ENCODE results near the gene FAM149B1.

Gene FAM149B1

DNA sequence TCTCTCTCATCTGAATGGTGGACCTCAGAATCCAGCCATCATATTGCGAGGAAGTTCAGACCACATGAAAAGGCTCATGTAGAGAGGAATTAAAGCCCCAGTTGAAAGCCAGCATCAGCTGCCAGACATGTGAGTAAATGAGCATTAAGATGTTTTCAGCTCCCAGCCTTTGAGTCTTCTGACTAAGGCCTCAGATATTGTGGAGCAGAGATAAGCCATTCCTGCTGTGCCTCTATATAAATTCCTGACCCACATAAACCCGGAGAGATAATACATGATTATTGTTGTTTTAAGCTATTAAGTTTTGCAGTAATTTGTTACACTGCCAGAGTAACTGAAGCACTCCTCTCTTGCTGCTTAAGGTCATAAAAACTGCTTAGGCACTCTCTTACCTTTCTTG lies 14.6 kb downstream of the FAM149B1 start:
- no peak for DNase-seq

DNA sequence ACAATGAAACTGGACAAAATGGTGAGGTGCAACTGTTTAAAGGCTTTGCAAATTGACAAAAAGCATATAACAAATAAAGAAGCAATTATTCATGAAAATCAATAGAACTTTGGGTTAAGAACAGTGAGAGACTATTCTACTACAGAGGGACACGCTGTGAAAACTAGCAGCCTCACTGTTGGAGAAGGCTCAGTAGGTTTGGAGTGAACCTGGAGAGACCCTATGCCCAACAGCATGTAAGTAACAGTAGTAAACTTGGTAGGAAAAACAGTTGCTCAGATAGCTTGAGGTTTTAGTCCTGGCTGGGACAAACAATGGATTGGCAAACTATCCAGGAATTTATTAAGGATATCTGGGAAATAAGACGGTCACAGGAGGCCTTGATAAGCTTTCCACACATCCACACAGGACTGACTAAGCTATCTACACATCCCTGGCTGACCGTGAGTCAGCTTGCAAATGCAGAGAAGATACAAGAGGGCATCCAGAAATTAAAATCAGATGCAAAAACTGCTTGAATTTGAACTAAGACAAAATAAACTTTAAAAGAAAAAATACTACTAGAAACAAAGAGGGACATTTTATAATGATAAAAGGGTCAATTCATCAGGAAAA lies 15.9 kb downstream of the FAM149B1 start:
- DNase-seq = no peak

DNA sequence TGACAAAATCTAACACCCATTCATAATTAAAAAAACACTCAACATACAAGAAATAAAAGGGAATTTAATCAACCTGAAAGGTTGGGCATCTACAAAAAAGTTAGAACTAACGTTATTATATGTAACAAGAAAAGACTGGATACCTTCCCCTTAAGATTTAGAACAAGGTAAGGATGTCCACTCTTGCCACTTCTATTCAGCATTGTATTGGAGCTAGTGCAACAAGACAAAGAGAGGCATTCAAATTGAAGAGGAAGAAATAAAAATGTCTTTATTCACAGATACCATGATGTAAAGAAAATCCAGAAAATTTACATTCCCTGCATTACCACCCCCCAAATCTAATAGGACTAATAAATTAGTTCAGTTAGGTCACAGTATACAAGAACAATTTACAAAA lies 18.3 kb downstream of the FAM149B1 start:
- DNase-seq = no peak

DNA sequence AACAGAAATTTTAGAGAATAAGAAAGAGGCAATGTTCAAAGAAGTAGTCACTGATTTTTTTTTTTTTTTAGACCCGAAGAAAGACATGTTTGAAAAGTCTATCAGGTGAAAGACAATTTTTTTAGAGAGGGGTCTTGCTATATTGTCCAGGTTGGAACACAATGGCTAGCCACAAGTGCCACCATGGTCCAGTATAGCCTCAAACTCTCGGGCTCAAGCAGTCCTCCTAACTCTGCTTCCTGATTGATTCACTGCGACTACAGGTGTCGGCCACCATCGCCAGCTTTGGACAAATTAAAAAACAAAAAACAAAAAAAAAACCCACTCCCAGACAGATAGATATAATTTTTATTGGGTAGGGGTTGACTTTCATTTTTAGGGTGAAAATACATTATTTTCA lies 22.3 kb downstream of the FAM149B1 start:
- DNase-seq = no peak

DNA sequence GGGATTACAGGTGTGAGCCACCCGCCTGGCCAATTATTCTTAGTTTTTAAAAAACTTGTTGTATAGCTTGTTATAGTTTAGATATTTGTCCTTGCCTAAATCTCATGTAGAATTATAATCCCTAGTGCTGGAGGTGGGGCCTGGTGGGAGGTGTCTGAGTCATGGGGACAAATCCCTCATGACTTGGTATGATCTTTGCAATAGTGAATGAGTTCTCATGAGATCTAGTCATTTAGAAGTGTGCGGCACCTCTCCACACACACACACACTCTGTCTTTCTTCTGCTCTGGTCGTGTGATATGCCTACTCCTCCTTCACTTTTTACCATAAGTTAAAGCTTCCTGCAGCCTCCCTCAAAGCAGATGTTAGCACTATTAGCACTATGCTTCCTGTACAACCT lies 37.2 kb downstream of the FAM149B1 start:
- DNase-seq = no peak

DNA sequence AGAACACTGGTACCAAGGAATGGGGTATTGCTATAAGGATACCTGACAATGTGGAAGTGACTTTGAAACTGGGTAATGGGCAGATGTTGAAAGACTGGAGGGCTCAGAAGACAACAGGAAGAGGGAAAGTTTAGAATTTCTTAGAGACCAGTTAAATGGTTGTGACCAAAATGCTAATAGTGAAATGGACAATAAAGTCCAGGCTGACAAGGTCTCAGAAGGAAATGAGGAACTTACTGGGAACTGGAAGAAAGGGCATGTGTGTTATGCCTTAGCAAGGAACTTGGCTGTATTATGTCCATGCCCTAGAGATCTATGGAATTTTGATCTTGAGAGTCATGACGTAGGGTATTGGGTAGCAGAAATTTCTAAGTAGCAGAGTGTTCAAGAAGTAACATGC lies 38.0 kb downstream of the FAM149B1 start:
- DNase-seq = no peak

DNA sequence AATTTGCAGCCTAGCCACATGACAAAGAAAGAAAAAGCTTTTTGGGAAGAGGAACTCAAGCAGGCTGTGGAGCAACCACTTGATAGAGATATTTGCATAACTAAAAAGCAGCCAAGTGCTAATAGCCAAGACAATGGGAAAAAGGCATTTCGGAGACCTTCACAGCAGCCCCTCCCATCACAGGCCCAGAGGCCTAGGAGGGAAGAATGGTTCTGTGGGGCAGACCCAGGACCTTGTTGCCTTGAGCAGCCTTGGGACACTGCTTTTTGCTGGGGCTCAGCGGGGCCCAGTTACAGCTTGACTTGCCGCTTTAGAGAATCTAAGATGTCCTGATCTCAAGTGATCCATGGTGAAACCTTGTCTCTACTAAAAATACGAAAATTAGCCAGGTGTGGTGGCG lies 38.5 kb downstream of the FAM149B1 start:
- no peak for DNase-seq

DNA sequence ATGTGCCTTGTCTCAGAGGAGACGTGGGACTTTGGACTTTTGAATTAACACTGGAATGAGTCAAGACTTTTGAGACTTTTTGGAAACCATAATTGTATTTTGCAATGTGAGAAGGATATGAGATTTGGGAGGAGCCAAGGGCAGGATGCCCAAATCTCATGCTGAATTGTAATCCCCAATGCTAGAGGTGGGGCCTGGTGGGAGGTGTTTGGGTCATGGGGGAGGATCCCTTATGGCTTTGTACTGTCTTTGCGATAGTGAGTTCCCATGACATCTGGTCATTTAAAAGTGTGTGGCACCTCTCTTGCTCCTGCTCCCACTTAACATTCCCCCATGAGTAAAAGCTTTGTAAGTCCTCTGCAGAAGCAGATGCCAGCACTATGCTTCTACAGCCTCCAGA lies 40.0 kb downstream of the FAM149B1 start:
- DNase-seq = no peak

DNA sequence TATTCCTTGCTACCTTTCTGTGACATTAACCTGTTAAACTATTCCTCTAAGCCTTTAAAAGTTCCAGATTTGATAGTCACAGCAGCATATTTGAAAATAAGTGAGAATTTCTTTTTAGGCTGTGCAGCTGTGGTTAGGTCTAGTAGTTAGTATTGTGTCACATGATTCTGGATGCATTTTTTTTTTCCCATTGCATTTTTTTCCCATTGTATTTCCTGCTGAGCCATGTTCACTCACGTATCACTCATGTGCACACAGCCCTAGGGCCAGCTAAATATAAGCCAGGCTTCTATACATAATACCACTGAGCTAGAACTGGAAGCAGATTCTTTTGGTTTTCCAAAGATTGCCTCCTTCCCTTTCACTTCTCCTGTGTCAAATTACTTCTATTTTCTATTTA lies 41.8 kb downstream of the FAM149B1 start:
- no peak for DNase-seq

DNA sequence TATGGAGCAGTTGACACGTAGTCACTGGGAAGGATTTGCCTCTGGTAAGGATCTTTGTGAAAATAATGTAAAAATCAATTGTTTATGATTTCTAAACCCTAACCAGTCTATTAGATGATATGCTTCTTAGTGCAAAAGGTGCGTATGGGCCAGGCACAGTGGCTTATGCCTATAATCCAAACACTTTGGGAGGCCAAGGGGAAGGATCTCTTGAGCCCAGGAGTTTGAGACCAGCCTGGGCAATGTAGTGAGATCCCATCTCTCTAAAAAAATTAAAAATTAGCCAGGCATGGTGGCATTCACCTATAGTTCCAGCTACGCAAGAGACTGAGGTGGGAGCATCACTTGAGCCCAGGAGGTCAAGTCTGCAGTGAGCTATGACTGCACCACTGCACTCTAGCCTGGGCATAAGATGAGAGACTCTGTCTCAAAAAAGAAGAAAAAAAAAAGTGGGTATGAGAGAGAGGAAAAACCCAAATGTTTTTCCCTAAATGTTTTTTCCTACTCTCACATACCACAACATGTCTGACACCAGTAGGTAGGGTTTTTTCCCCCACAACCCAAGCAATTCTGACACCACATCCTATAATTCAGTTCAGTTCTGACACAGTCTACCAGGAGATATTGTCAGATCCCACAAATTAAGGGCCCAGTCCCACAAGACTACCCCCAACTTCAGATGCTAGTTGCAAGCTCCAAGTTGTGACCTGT lies 42.6 kb downstream of the FAM149B1 start:
- DNase-seq = no peak

DNA sequence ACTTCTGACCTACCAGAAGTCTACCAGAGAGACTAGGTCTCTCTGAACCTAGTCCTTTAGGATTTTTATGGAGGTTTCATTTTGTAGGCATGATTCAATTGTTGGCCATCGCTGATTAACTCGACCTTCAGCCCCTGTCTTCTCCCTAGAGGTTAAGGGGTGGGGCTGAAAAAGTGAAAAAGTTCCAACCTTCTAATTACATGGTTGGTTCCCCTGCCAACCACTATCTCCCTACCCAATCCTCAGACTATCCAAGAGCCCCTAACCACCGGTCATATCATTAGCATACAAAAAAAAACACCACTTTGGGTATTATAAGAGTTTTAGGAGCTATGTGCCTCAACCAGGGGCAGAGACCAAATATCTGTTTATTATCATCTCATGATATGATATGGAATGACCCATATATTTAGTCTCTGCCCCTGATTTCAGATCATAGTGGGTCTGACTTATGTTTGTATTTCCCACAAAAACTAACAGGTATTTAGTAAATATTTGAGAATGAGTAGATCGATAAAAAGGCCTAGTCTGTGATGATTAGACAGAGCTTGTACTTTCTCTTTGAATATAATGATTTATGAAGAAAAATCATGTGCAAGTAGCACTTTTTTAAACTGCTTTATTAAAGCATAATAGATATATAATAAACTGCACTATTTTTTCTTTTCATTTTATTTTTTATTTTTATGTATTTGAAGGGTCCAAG lies 43.3 kb downstream of the FAM149B1 start:
- no peak for DNase-seq

DNA sequence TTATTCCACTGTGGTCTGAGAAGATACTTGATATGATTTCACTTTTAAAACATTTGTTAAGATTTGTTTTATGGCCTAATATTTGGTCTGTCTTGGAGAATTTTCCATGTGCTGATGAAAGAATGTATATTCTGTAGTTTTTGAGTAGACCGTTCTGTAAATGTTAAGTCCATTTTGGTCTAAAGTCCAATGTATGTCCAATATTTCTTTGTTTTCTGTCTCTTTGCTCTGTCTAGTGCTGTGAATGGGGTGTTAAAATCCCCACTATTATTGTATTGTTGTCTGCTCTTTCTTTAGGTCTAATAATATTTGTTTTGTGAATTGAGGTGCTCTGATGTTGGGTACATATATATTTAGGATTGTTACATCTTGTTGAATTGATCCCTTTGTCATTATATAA lies 47.8 kb downstream of the FAM149B1 start:
- DNase-seq = no peak

DNA sequence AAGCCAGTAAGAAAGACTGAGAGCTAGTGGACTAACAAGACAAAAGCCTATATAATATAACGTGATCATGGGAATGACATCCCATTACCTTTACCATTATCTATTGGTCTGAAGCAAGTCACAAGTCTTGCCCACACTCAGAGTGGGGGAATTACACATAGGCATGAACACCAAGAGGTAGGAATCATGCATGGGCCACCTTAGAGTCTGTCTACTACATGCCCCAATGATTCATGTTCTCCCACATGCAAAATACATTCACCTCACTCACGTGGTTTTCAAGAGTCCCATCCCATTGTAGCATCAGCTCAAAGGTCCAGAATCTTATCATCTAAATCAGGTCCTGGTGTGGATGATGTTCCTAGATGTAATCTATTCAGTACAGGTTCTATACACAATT lies 49.7 kb downstream of the FAM149B1 start:
- DNase-seq = no peak

DNA sequence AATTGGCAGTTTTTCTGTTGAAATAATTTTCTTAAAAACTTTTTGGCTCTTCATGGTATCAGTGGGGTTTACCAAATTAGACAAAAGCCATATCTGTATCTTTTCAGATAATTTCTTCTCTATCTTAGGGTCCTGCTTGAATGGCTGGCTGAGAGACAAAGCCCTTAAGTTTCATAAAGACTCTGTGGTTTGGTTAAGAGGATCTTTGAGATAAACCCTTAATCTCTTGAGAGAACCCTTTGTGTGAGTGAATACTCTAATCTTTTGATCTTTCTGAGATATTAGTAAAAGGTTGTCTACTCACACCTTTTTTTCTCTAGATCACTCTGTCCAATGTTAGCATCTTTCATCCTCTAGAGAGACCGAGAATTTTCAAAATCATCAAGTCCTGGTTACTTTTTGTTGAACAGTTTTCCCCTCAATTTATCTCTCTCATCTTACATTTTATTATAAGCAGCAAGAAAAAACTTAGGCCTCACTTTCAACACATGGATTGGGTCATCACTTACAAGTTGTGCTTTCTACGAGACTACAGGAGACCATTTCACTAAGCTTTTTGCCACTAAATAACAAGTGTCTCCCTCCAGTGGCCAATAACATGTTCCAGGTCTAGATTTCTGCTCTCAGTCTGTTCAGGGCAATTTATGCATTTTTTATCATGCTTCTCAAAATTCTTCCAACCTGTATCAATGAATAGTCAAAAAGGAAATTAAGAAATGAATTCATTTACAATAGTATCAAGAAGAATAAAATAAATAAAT lies 50.7 kb downstream of the FAM149B1 start:
- DNase-seq = no peak

DNA sequence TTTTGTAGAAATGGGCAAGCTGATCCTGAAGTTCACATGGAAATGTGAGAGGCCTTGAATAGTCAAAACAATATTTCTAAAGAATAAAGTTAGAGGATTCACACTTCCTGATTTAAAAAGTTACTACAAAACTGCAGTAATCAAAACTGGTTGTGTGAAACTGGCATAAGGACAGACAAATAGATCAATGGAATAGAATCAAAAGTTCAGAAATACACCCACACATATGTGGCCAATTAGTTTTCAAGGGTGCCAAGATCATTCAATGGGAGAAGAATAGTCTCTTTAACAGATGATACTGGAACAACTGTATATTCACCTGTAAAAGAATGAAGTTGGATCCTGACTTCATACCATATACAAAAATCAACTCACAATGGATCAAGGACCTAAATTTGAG lies 51.5 kb downstream of the FAM149B1 start:
- no peak for DNase-seq

DNA sequence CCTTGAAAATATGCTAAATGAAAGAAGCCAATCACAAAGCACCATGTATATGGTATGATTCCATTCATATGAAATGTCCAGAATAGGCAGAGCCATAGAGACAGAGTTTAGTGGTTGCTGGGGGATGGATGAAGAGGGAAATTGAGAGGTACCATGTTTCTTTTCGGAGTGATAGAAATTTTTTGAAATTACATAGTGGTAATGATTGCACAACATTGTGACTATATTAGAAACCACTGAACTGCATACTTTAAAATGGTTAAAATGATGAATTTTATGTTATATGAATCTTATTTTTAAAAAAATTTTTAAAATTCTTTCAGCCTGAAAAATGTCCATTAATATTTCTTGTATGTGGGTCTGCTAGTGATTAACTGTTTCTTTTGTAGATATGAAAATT lies 53.1 kb downstream of the FAM149B1 start:
- DNase-seq = no peak

DNA sequence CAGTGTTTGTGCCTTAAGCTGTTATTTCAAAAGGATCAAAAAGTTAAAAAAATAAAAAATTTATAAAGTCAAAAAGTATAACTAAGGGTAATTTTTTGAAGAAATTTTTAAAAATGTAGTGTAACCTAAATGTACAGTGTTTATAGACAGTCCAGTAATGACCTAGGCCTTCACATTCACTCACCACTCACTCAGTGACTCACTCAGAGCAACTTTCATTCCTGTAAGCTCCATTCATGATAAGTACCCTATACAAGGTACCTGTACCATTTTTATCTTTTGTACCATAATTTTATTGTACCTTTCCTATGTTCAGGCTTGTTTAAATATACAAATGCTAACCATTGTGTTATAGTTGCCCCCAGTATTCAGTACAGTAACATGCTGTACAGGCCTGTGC lies 57.6 kb downstream of the FAM149B1 start:
- DNase-seq = no peak

DNA sequence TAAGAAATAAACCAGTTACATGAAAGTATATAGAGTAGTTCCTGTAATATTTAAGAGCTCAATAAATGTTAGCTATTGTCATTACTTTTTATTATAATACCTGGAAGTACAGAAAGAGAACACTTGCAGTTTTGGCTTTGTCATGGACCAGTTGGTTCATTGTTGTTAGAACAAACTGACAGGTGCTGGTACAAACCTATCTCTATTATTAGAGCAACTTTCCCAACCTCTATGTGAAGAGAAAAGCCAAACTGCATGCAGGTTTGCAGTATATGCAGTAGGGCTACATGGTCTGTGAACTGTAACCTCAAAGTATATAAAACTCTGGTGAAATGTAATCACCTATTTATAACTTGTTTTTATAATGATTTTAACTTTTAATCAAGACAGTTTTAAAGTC lies 58.7 kb downstream of the FAM149B1 start:
- no peak for DNase-seq

DNA sequence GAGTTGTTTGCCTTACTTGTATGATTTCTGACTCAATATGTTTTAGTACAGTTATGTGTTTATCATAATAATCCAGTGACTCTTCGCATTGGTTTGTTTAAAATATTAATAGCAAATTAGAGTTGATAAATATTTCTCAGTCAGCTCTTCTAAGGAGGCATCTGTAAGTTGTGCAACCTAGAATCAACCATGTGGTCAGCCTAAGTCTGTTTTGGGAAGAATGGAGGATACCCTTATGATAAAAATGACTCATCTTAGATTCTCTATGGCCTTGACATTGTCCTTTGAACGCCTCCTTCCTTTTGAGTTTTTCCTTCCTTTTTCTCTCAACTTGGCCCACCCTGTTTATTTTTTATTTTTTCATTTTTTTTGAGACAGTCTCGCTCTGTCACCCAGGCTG lies 60.3 kb downstream of the FAM149B1 start:
- no peak for DNase-seq

DNA sequence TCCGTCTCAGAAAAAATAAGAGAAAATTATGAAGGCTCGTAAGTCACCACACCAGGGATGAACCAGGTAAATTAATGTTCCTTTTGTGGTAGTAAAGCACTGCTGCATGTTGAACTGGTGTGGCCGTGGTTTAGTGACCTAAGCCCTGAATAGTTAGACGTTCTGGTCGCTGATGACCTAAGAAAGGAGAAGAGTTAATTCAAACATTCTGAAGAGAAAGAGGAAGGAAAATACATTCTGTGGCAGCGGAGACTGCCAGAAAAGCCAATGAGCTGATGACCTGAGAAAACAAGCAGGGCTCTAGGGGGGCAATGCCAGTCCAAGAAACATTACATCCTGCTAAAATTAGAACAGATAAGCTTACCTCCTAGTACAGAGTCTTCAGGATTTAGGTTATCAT lies 61.6 kb downstream of the FAM149B1 start:
- no peak for DNase-seq

DNA sequence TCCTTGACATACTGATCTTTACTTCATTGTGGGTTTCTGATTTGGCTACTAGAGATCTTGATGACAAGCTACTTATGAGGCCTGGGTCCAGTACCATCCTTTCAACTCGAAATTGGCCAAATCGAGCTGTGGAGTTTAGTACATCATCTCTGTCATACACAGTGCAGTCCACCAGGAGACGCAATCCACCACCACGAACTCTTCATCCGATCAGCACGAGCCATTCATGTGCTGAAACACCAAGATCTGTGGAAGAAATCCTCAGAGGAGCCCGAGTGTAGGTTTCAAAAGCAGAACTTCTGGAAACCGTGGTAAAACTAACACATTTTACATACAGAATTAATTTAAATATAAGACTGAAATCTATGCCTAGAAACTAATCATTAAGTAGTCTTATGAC lies 65.0 kb downstream of the FAM149B1 start:
- no peak for DNase-seq

DNA sequence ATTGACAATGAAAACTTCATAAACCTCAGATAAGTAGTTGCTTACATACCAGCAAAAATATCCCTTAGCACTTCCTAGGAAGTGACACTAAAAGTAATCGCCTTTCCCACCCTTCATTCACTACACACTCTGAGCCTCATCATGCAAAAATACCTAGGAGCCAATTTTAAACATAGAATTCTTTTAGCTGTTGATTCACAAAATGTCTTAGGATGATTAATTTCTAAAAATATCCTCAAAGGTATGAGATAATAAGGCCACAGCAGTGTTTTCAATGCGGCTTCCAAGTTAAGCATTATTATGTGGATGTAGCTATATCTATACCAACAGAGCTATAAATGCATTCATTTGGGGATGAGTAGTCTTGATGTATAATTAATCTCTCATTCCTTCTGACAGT lies 66.0 kb downstream of the FAM149B1 start:
- no peak for DNase-seq

DNA sequence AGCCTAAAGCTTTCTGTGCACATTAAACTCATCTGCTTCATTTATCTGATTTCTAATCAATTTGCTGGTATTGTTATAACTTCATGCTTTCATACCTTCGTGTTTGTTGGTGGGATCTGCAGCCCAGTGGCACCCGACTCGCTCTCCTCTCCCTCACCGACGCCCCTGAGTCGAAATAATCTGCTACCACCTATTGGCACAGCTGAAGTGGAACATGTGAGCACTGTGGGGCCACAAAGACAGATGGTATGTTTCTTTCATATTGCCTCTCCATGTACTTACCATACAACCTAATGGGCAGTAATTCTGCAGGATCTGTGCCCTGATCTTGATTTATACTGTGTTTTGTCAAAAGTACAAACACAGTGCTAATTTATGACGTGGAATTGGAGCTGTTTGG lies 66.8 kb downstream of the FAM149B1 start:
- DNase-seq = no peak
